RWPE2 (cell line): ENCODE results near the gene BAD.

Experiments
- ATAC-seq: fragments of 200-7000 bp; cut with Tn5 transposase; 3 replicates; pipeline ENCODE4 v1.9.1; 2021; ENCODE audit warnings: low read depth
- DNase-seq: peaks from one replicate; pipeline ENCODE4 v3.0.0-alpha.2; 2020; ENCODE audit warnings: low spot score
- H3K27ac ChIP-seq: fragments of 450-650 bp; 2 replicates; pipeline ENCODE4 v1.5.1; 2017; ENCODE audit warnings: mild to moderate bottlenecking; ENCODE audit not compliant: poor library complexity, severe bottlenecking
- H3K27me3 ChIP-seq: fragments of 250-450 bp; sonication (Bioruptor Pico); 2 replicates; pipeline ENCODE4 v1.5.1; 2021; ENCODE audit warnings: mild to moderate bottlenecking, moderate library complexity; ENCODE audit not compliant: insufficient read depth, poor library complexity, severe bottlenecking
- H3K36me3 ChIP-seq: fragments of 250-450 bp; sonication (Bioruptor Pico); 2 replicates; pipeline ENCODE4 v1.5.1; 2020; ENCODE audit warnings: low read depth, mild to moderate bottlenecking, moderate library complexity
- H3K4me1 ChIP-seq: fragments of 250-450 bp; sonication (Bioruptor Pico); 2 replicates; pipeline ENCODE4 v1.5.1; 2021; ENCODE audit warnings: mild to moderate bottlenecking, moderate library complexity; ENCODE audit not compliant: insufficient read depth, poor library complexity, severe bottlenecking
- H3K4me3 ChIP-seq: fragments of 250-450 bp; sonication (Bioruptor Pico); 2 replicates; pipeline ENCODE4 v1.5.1; 2021; ENCODE audit warnings: mild to moderate bottlenecking, moderate library complexity; ENCODE audit not compliant: severe bottlenecking
- H3K9me3 ChIP-seq: fragments of 250-450 bp; sonication (Bioruptor Pico); 2 replicates; pipeline ENCODE4 v1.5.1; 2021; ENCODE audit warnings: mild to moderate bottlenecking, moderate library complexity; ENCODE audit not compliant: severe bottlenecking
- TF ChIP-seq, protein P1 (sequence below): fragments of 450-650 bp; IDR thresholded peaks from one replicate; pipeline ENCODE4 v1.5.1; 2017; ENCODE audit warnings: mild to moderate bottlenecking, moderate library complexity; ENCODE audit not compliant: poor library complexity, severe bottlenecking

The BAD gene

DNA sequence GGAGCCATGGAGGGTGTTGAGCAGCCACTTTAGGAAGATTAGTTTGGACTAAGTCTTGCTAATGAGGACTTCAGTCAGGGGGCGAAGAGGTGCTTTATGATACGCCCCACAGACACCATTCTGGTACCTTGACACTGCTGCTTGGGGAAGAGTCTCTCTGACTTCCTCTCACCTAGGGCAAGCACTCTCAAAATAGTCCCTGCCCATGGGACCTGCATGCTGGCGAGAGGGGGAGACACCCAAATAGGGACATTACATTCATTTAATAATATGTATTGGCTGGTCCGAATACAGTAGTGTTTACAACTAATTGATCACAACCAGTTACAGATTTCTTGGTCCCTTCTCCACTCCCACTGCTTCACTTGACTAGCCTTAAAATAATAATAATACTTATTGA lies 11.3 kb upstream of the BAD start:
- no peak for DNase-seq
- Histone ChIP-seq H3K4me1 (no peaks in the 10 kb centered on the region), H3K4me3 (no peak overlapping the region), H3K9me3 (no peaks in the 10 kb centered on the region), H3K36me3 (no peaks in the 10 kb centered on the region), H3K27me3 (peaks cover 48% of the 10 kb centered on the region), H3K27ac (no peak overlapping the region)
- TF ChIP-seq, protein P1, sequence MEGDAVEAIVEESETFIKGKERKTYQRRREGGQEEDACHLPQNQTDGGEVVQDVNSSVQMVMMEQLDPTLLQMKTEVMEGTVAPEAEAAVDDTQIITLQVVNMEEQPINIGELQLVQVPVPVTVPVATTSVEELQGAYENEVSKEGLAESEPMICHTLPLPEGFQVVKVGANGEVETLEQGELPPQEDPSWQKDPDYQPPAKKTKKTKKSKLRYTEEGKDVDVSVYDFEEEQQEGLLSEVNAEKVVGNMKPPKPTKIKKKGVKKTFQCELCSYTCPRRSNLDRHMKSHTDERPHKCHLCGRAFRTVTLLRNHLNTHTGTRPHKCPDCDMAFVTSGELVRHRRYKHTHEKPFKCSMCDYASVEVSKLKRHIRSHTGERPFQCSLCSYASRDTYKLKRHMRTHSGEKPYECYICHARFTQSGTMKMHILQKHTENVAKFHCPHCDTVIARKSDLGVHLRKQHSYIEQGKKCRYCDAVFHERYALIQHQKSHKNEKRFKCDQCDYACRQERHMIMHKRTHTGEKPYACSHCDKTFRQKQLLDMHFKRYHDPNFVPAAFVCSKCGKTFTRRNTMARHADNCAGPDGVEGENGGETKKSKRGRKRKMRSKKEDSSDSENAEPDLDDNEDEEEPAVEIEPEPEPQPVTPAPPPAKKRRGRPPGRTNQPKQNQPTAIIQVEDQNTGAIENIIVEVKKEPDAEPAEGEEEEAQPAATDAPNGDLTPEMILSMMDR, result no peak
- no peak for ATAC-seq

GRCh38 chr11:64294774-64295173 lies 10.3 kb upstream of the BAD start:
- no peak overlapping the region for H3K27ac ChIP-seq
- no peaks in the 10 kb centered on the region for H3K9me3 ChIP-seq
- peaks cover 40% of the 10 kb centered on the region for H3K27me3 ChIP-seq
- no peaks in the 10 kb centered on the region for H3K4me1 ChIP-seq
- ATAC-seq (no peak), DNase-seq (no peak)
- H3K4me3 ChIP-seq, result no peak overlapping the region
- TF ChIP-seq, protein P1, result no peak
- H3K36me3 ChIP-seq, result no peaks in the 10 kb centered on the region

GRCh38 chr11:64292460-64293254 lies 8.2 kb upstream of the BAD start:
- Histone ChIP-seq H3K36me3 (no peaks in the 10 kb centered on the region), H3K4me1 (no peaks in the 10 kb centered on the region), H3K27ac (no peak overlapping the region), H3K9me3 (no peaks in the 10 kb centered on the region), H3K27me3 (peaks cover 30% of the 10 kb centered on the region), H3K4me3 (no peak overlapping the region)
- TF ChIP-seq, protein P1, result no peak
- ATAC-seq (no peak), DNase-seq (no peak)

DNA sequence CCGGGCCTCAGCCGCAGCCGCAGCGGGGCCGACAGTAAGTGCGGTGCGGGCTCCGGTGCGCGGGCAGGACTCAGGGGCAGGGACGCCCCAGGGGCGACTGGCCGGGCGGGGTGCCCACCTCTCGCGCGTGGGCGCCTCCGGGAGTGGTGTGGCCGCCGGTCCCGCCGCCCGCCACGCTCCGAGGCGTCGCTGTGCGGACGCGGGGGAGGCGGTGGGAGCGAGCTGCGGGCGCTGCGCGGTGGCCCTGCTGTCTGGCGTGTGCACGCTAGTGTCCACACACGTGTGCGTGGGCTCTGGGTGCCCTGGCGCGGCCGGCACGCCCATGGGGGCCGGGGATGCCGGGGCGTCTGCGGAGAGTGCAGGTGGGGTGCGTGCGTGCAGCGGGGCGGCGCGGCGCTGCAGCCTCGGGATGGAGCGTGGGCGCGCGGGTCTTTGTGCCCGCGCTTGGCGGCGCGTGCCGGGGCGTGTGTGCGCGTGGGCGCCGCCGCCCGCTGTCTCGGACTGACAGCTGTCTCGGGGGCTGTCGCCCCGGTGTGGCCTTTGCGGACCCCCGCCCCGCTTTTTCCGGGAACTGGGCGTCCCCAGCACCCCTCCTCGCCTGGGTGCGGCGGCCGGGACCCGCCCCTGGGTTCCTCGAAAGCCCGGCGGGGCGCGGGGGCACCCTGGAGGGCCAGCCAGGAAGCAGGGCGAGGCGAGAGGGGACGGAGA lies 7.4 kb upstream of the BAD start:
- Histone ChIP-seq H3K36me3 (no peaks in the 10 kb centered on the region), H3K4me3 (no peak overlapping the region), H3K4me1 (no peaks in the 10 kb centered on the region), H3K27ac (no peak overlapping the region), H3K27me3 (peaks cover 30% of the 10 kb centered on the region), H3K9me3 (no peaks in the 10 kb centered on the region)
- DNase-seq (no peak), ATAC-seq (0 out of 3 replicates have a peak, but pooled peaks have one; percentile 13)
- TF ChIP-seq, protein P1, result no peak

- TF ChIP-seq, protein P1, result no peak
- Histone ChIP-seq H3K36me3 (no peaks in the 10 kb centered on the region), H3K9me3 (no peaks in the 10 kb centered on the region), H3K4me3 (no peak within 1 kb of the TSS), H3K27me3 (peaks cover 30% of the 10 kb centered on the region), H3K4me1 (no peaks in the 10 kb centered on the region), H3K27ac (no peak within 1 kb of the TSS)
- no peak for DNase-seq
- ATAC-seq, result no peak
Measured at GRCh38 chr11:64291262-64291751, 6.8 kb upstream of the BAD start, which contains the start of gene KCNK4. Gene KCNK4, plus strand, starts transcription at chr11:64291302. Its CDS starts 1,717 bp downstream, at chr11:64293019.
